Fibroblast of skin of back (primary cell): Measurements from ENCODE around the gene ESPNL.

ENCODE experiments used
- DNase-seq: peaks from one replicate; pipeline ENCODE4 v3.0.0-alpha.2; 2013

The ESPNL gene

GRCh38 chr2:238171575-238172187 lies 71.5 kb downstream of the ESPNL start:
- DNase-seq, result no peak

- no peak for DNase-seq
Observed at GRCh38 chr2:238172439-238172838, 72.3 kb downstream of the ESPNL start.

DNA sequence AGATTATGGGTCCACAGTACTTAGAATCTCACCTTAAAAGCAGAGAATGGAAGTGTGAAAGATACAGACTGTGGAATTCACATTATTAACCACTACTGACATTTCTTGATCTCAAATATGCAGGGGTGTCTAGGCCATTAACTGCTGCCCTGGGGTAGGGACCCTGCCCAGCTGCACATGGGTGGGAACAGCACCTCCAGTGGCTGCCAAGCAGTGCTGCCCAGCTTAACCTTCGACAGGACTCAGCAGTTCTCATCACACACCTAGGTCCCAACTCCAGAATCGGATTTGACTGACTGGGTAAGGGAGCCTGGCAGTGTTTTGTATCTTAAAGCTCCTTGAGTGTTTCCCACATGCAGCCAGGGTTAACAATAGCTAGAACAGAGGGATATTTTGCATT lies 73.6 kb downstream of the ESPNL start:
- DNase-seq, result no peak

GRCh38 chr2:238174291-238174690 lies 74.2 kb downstream of the ESPNL start:
- no peak for DNase-seq

GRCh38 chr2:238174701-238175100 lies 74.6 kb downstream of the ESPNL start:
- DNase-seq, result no peak

DNA sequence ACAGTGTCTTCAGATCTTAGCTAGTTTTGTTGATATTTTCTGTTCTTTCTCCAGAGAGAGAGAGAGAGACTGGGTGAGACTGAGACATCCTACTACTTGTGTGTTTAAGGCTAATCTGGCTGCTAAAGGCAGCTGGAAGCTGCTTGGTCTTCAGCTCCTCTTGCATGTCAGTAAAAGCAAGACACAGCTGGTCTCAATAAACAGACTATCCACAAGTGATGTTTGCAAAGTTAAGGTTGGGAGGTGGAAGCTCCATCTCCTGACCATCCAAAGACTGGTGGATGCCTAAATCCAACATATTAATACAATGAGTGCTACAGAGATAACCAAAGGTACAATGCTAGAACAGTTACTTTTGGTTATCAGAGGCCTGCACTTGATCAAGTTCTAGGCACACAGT lies 76.5 kb downstream of the ESPNL start:
- no peak for DNase-seq

DNA sequence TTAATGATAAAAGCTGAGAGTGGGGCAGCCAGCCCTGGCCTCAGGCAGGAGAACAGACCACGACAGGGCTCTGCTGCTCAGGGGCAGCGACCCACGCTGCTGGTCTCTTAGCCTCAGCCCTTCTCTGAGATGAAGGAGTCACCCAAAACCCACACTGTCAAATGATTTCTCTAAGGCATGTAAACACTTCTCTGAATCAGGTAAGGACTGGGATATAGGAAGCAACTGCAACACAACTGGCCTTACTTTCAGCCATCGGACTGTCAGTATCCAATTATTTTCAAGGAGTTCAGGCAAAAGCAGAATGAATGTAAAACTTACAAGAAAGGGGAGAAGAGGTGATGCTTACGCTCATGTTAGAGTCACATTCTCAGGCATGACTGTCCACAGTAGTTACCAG lies 80.4 kb downstream of the ESPNL start:
- DNase-seq, result no peak

DNA sequence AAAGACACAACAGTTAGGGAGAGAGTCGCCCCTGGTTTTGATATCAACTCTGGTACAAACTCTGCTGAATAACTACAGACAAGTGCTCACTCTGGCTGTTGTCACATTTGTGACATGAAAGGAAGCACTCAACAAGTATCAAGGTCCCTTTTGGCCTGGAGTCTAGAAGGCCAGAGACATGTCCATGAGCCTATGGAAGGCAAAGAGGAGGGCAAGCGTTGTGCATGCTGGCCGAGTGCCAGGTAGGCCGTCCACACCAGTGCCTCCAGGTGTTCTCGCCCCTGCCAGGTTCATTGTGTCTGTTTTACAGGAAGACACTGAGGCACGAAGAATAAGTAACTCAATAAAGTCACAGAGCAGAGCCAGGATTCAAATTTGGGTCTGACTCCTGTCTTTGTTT lies 82.2 kb downstream of the ESPNL start:
- no peak for DNase-seq
